WTC11 (cell line): ENCODE data around the gene DOP1A. TPM values are rescaled to one million over a fixed set of nuclear protein-coding genes. Genes with fewer than 3 reads are reported as not detected.

ENCODE experiments used
- ATF2 ChIP-seq: sonication (generic); formaldehyde crosslinking; IDR thresholded peaks from 2 replicates; pipeline ENCODE4 v1.8.1; 2022; ENCODE audit warnings: low read depth, missing genetic modification reagents, borderline replicate concordance
- ATF6 ChIP-seq: sonication (generic); formaldehyde crosslinking; IDR thresholded peaks from 2 replicates; pipeline ENCODE4 v1.8.1; 2023; ENCODE audit warnings: mild to moderate bottlenecking, missing genetic modification reagents
- CBFB ChIP-seq: sonication (generic); formaldehyde crosslinking; IDR thresholded peaks from 2 replicates; pipeline ENCODE4 v1.8.1; 2022; ENCODE audit warnings: mild to moderate bottlenecking, low read depth, missing genetic modification reagents
- ELF4 ChIP-seq: sonication (generic); formaldehyde crosslinking; IDR thresholded peaks from 2 replicates; pipeline ENCODE4 v1.8.1; 2022; ENCODE audit warnings: low read depth, mild to moderate bottlenecking, moderate library complexity, missing genetic modification reagents
- ESRRA ChIP-seq: sonication (generic); formaldehyde crosslinking; IDR thresholded peaks from 2 replicates; pipeline ENCODE4 v1.8.1; 2022; ENCODE audit warnings: mild to moderate bottlenecking, missing genetic modification reagents, borderline replicate concordance
- ETV6 ChIP-seq: sonication (generic); formaldehyde crosslinking; IDR thresholded peaks from 2 replicates; pipeline ENCODE4 v1.8.1; 2022; ENCODE audit warnings: mild to moderate bottlenecking, missing genetic modification reagents
- GTF2I ChIP-seq: fragments of 250-450 bp; sonication (Bioruptor Pico); conservative IDR thresholded peaks from 2 replicates; pipeline ENCODE4 v1.4.0; 2021; ENCODE audit warnings: mild to moderate bottlenecking
- HMGXB4 ChIP-seq: sonication (generic); formaldehyde crosslinking; IDR thresholded peaks from 2 replicates; pipeline ENCODE4 v1.8.1; 2023; ENCODE audit warnings: mild to moderate bottlenecking, moderate library complexity, missing genetic modification reagents
- JUN ChIP-seq: sonication (generic); formaldehyde crosslinking; IDR thresholded peaks from 2 replicates; pipeline ENCODE4 v1.8.0; 2023; ENCODE audit warnings: mild to moderate bottlenecking, missing genetic modification reagents
- KAT7 ChIP-seq: sonication (generic); formaldehyde crosslinking; IDR thresholded peaks from 2 replicates; pipeline ENCODE4 v1.8.1; 2023; ENCODE audit warnings: missing genetic modification reagents, mild to moderate bottlenecking, borderline replicate concordance
- MLX ChIP-seq: sonication (generic); formaldehyde crosslinking; IDR thresholded peaks from 2 replicates; pipeline ENCODE4 v1.8.1; 2023; ENCODE audit warnings: mild to moderate bottlenecking, missing genetic modification reagents, moderate library complexity
- NFATC4 ChIP-seq: fragments of 250-450 bp; sonication (Bioruptor Pico); IDR thresholded peaks from 2 replicates; pipeline ENCODE4 v1.9.0; 2021; ENCODE audit warnings: mild to moderate bottlenecking
- NFE2L1 ChIP-seq: sonication (generic); formaldehyde crosslinking; IDR thresholded peaks from 2 replicates; pipeline ENCODE4 v1.8.1; 2023; ENCODE audit warnings: missing genetic modification reagents
- NR3C1 ChIP-seq: sonication (generic); formaldehyde crosslinking; conservative IDR thresholded peaks from 2 replicates; pipeline ENCODE4 v1.8.1; 2023; ENCODE audit warnings: low read depth, mild to moderate bottlenecking, missing genetic modification reagents
- PRRX2 ChIP-seq: fragments of 250-450 bp; sonication (Bioruptor Pico); IDR thresholded peaks from 2 replicates; pipeline ENCODE4 v1.8.0; 2021; ENCODE audit warnings: mild to moderate bottlenecking
- SMAD4 ChIP-seq: sonication (generic); formaldehyde crosslinking; IDR thresholded peaks from 2 replicates; pipeline ENCODE4 v1.8.0; 2022; ENCODE audit warnings: mild to moderate bottlenecking, missing genetic modification reagents
- SOX15 ChIP-seq: fragments of 250-450 bp; sonication (Bioruptor Pico); IDR thresholded peaks from 2 replicates; pipeline ENCODE4 v1.9.0; 2021; ENCODE audit warnings: mild to moderate bottlenecking
- STAT6 ChIP-seq: sonication (generic); formaldehyde crosslinking; conservative IDR thresholded peaks from 2 replicates; pipeline ENCODE4 v1.8.1; 2023; ENCODE audit warnings: mild to moderate bottlenecking, low read depth, missing genetic modification reagents, moderate library complexity
- TEAD4 ChIP-seq: sonication (generic); formaldehyde crosslinking; IDR thresholded peaks from 2 replicates; pipeline ENCODE4 v1.8.0; 2022; ENCODE audit warnings: mild to moderate bottlenecking, missing genetic modification reagents
- USF2 ChIP-seq: sonication (generic); formaldehyde crosslinking; IDR thresholded peaks from 2 replicates; pipeline ENCODE4 v1.8.1; 2023; ENCODE audit warnings: mild to moderate bottlenecking, missing genetic modification reagents, moderate library complexity
- ZNF263 ChIP-seq: sonication (generic); formaldehyde crosslinking; IDR thresholded peaks from 2 replicates; pipeline ENCODE4 v1.8.1; 2022; ENCODE audit warnings: low read depth, mild to moderate bottlenecking, moderate library complexity, missing genetic modification reagents
- ZNF317 ChIP-seq: sonication (generic); formaldehyde crosslinking; IDR thresholded peaks from 2 replicates; pipeline ENCODE4 v1.8.1; 2023; ENCODE audit warnings: low read depth, mild to moderate bottlenecking, moderate library complexity, missing genetic modification reagents, borderline replicate concordance
- ZNF416 ChIP-seq: fragments of 250-450 bp; sonication (Bioruptor Pico); IDR thresholded peaks from 2 replicates; pipeline ENCODE4 v1.9.0; 2021; ENCODE audit warnings: mild to moderate bottlenecking, inconsistent platforms
- ZNF423 ChIP-seq: fragments of 250-450 bp; sonication (Bioruptor Pico); IDR thresholded peaks from 2 replicates; pipeline ENCODE4 v2.1.2; 2022; ENCODE audit warnings: mild to moderate bottlenecking, moderate library complexity
- ZNF512 ChIP-seq: sonication (generic); formaldehyde crosslinking; IDR thresholded peaks from 2 replicates; pipeline ENCODE4 v1.8.1; 2022; ENCODE audit warnings: missing genetic modification reagents, borderline replicate concordance
- total RNA-seq: library from RNA; stranded (reverse); gene quantifications from 3 replicates; pipeline ENCODE4 v1.2.3, GENCODE V29; 2021

DOP1A gene
- total RNA-seq, 1 experiment from 2014 or later, result 16.9 TPM

- TF ChIP-seq ZNF512 (CRISPR knock-in tag) (no peak), KAT7 (0 out of 2 replicates have a peak, but pooled peaks have one; percentile 51), USF2 (CRISPR knock-in tag) (no peak), ATF2 (no peak), HMGXB4 (CRISPR knock-in tag) (peak; percentile 58), NR3C1 (CRISPR knock-in tag) (no peak), MLX (CRISPR knock-in tag) (no peak), NFATC4 (no peak), NFE2L1 (no peak), ZNF317 (CRISPR knock-in tag) (no peak), ZNF416 (no peak), ETV6 (CRISPR knock-in tag) (peak; percentile 80), ZNF423 (CRISPR knock-in tag) (0 out of 2 replicates have a peak, but pooled peaks have one; percentile 32), JUN (CRISPR knock-in tag) (no peak), STAT6 (CRISPR knock-in tag) (no peak), ZNF263 (CRISPR knock-in tag) (no peak), SOX15 (no peak), TEAD4 (CRISPR knock-in tag) (0 out of 2 replicates have a peak, but pooled peaks have one; percentile 29), ATF6 (CRISPR knock-in tag) (no peak), ELF4 (CRISPR knock-in tag) (no peak), PRRX2 (CRISPR knock-in tag) (no peak), ESRRA (CRISPR knock-in tag) (no peak), GTF2I (CRISPR knock-in tag) (no peak), SMAD4 (CRISPR knock-in tag) (no peak), CBFB (no peak)
Observed at GRCh38 chr6:83192871-83193746, 125.6 kb downstream of the DOP1A start, which contains the start of the genes PGM3 and RWDD2A (continued).
